AG04449 (cell line): Measurements from ENCODE around the gene CCT8L2.
"Not testable (repeated sequence)": the region's sequence is repeated elsewhere in the genome, so short reads cannot be mapped to it uniquely, and the experiment has no call there.

Experiments
- CTCF ChIA-PET: fragments of 350-600 bp; formaldehyde crosslinking; extraction: SDS; loops from one replicate; lab custom pipeline; 2021; ENCODE audit warnings: antibody characterized with exemption; lab: Yijun Ruan, JAX
- POLR2A ChIA-PET: fragments of 400-600, 350-600 bp; formaldehyde crosslinking; extraction: SDS; loops from one replicate; lab custom pipeline; 2020; ENCODE audit warnings: antibody characterized with exemption, inconsistent platforms; lab: Yijun Ruan, JAX
- DNase-seq: peaks from one replicate; pipeline ENCODE4 v3.0.0-alpha.2; 2010; ENCODE audit warnings: low read depth, low spot score
- H3K4me3 ChIP-seq: 2 replicates; pipeline ENCODE4 v1.5.1; 2011; ENCODE audit warnings: low read depth, mild to moderate bottlenecking, control low read depth, low read length
- CTCF ChIP-seq: IDR thresholded peaks from one replicate; pipeline ENCODE4 v1.5.1; 2011; ENCODE audit warnings: mild to moderate bottlenecking, moderate library complexity, low read length, control low read depth, inconsistent platforms; ENCODE audit not compliant: insufficient read depth; ENCODE audit errors: missing control alignments

The CCT8L2 gene

GRCh38 chr22:16594026-16594425 is 1.4 kb upstream of the CCT8L2 start:
- no peak for TF ChIP-seq CTCF
- no peak for DNase-seq
- POLR2A ChIA-PET, result no interaction called here
- CTCF ChIA-PET, result no interaction called here
- H3K4me3 ChIP-seq, result no peak overlapping the region

GRCh38 chr22:16592231-16592630 is 379 bp downstream of the CCT8L2 start:
- POLR2A ChIA-PET, CTCF ChIA-PET, DNase-seq: not testable (repeated sequence)

GRCh38 chr22:16591136-16591535 is 1.5 kb downstream of the CCT8L2 start:
- H3K4me3 ChIP-seq, POLR2A ChIA-PET, CTCF ChIA-PET, DNase-seq: not testable (repeated sequence)

More at GRCh38 chr22:16592231-16592630, 379 bp downstream of the CCT8L2 start:
- not testable (repeated sequence) for H3K4me3 ChIP-seq

GRCh38 chr22:16586991-16587390 is 5.6 kb downstream of the CCT8L2 start:
- CTCF ChIA-PET, result no interaction called here
- H3K4me3 ChIP-seq, result no peak overlapping the region
- POLR2A ChIA-PET, result no interaction called here
- no peak for DNase-seq
- no peak for TF ChIP-seq CTCF

GRCh38 chr22:16586170-16586569 is 6.4 kb downstream of the CCT8L2 start:
- ChIA-PET CTCF (no interaction called here), POLR2A (no interaction called here)
- no peak for TF ChIP-seq CTCF
- H3K4me3 ChIP-seq, result no peak overlapping the region
- DNase-seq, result no peak

- POLR2A ChIA-PET, DNase-seq, CTCF ChIA-PET, H3K4me3 ChIP-seq: not testable (repeated sequence)
Measured at GRCh38 chr22:16580872-16581271, 11.7 kb downstream of the CCT8L2 start.

- H3K4me3 ChIP-seq, CTCF ChIA-PET, DNase-seq, POLR2A ChIA-PET: not testable (repeated sequence)
Measured at GRCh38 chr22:16569240-16569834, 23.3 kb downstream of the CCT8L2 start.

GRCh38 chr22:16568425-16568758 is 24.2 kb downstream of the CCT8L2 start:
- POLR2A ChIA-PET, result no interaction called here
- no peak for DNase-seq
- no peak overlapping the region for H3K4me3 ChIP-seq
- CTCF ChIA-PET, result no interaction called here
- TF ChIP-seq CTCF, result no peak

GRCh38 chr22:16567617-16568424 is 24.8 kb downstream of the CCT8L2 start:
- CTCF ChIA-PET, POLR2A ChIA-PET, H3K4me3 ChIP-seq, DNase-seq: not testable (repeated sequence)

GRCh38 chr22:16566421-16567151 is 26.0 kb downstream of the CCT8L2 start:
- POLR2A ChIA-PET, H3K4me3 ChIP-seq, DNase-seq, CTCF ChIA-PET: not testable (repeated sequence)

GRCh38 chr22:16565585-16566420 is 26.8 kb downstream of the CCT8L2 start:
- CTCF ChIA-PET, DNase-seq, H3K4me3 ChIP-seq, POLR2A ChIA-PET: not testable (repeated sequence)
